ENCODE measurements around the gene ZNF827.

GRCh38 chr4:145762719-145763118 lies 175.9 kb downstream of the ZNF827 start:
- TF ChIP-seq CTCF (IDR thresholded peaks at IDR 0.05) (no peak), EP300 (IDR thresholded peaks at IDR 0.05) (no peak), POLR2A (IDR thresholded peaks at IDR 0.05) (no peak)

Measured in gastroesophageal sphincter (tissue), 3 donors.